ENCODE measurements around the gene P4HB.

P4HB gene

GRCh38 chr17:81844327-81844851 is 15.9 kb downstream of the P4HB start:
- TF ChIP-seq TAF1 (IDR thresholded peaks at IDR 0.05; ENCODE audit: low read depth) = no peak
- no peak for TF ChIP-seq FOXM1 (IDR thresholded peaks at IDR 0.05; ENCODE audit: borderline replicate concordance, low read depth)
- TF ChIP-seq EP300 (IDR thresholded peaks at IDR 0.05; ENCODE audit: borderline replicate concordance) = no peak
- no peak for TF ChIP-seq CREB1 (IDR thresholded peaks at IDR 0.05; ENCODE audit: low read depth)
- no peak for TF ChIP-seq TCF12 (IDR thresholded peaks at IDR 0.05; ENCODE audit: low read depth)
- TF ChIP-seq MAX (IDR thresholded peaks at IDR 0.05) = no peak
- TF ChIP-seq TEAD4 (IDR thresholded peaks at IDR 0.05) = no peak
- TF ChIP-seq YY1 (IDR thresholded peaks at IDR 0.05; ENCODE audit: low read depth) = no peak
- TF ChIP-seq CEBPB (IDR thresholded peaks at IDR 0.05) = no peak
- TF ChIP-seq ZBTB7A (IDR thresholded peaks at IDR 0.05; ENCODE audit: low read depth) = no peak
- no peak for TF ChIP-seq REST (IDR thresholded peaks at IDR 0.05; ENCODE audit: low read depth)

- TF ChIP-seq FOXM1 (IDR thresholded peaks at IDR 0.05; ENCODE audit: borderline replicate concordance, low read depth) (no peak), TEAD4 (IDR thresholded peaks at IDR 0.05) (no peak), CEBPB (IDR thresholded peaks at IDR 0.05) (no peak), CREB1 (IDR thresholded peaks at IDR 0.05; ENCODE audit: low read depth) (no peak), EP300 (IDR thresholded peaks at IDR 0.05; ENCODE audit: borderline replicate concordance) (no peak), ZBTB7A (IDR thresholded peaks at IDR 0.05; ENCODE audit: low read depth) (no peak), TCF12 (IDR thresholded peaks at IDR 0.05; ENCODE audit: low read depth) (no peak), MAX (IDR thresholded peaks at IDR 0.05) (no peak), REST (IDR thresholded peaks at IDR 0.05; ENCODE audit: low read depth) (no peak), YY1 (IDR thresholded peaks at IDR 0.05; ENCODE audit: low read depth) (no peak), RAD21 (IDR thresholded peaks at IDR 0.05; ENCODE audit: low read depth) (no peak), USF1 (IDR thresholded peaks at IDR 0.05) (no peak)
These were observed 16.5 kb downstream of the P4HB start for GRCh38 chr17:81843713-81844326.

GRCh38 chr17:81842725-81843504 is 17.4 kb downstream of the P4HB start:
- TF ChIP-seq CREB1 (IDR thresholded peaks at IDR 0.05; ENCODE audit: low read depth) (no peak), EP300 (IDR thresholded peaks at IDR 0.05; ENCODE audit: borderline replicate concordance) (no peak), TEAD4 (IDR thresholded peaks at IDR 0.05) (no peak), NFIC (IDR thresholded peaks at IDR 0.05) (no peak)

- no peak for TF ChIP-seq CREB1 (IDR thresholded peaks at IDR 0.05; ENCODE audit: low read depth)
- TF ChIP-seq EGR1 (IDR thresholded peaks at IDR 0.05) = no peak
These were observed 18.0 kb downstream of the P4HB start for GRCh38 chr17:81842378-81842724.

GRCh38 chr17:81841866-81842265 is 18.5 kb downstream of the P4HB start:
- TF ChIP-seq YY1 (IDR thresholded peaks at IDR 0.05; ENCODE audit: low read depth) (no peak), CREB1 (IDR thresholded peaks at IDR 0.05; ENCODE audit: low read depth) (no peak), REST (IDR thresholded peaks at IDR 0.05; ENCODE audit: low read depth) (no peak), FOXM1 (IDR thresholded peaks at IDR 0.05; ENCODE audit: borderline replicate concordance, low read depth) (no peak), USF1 (IDR thresholded peaks at IDR 0.05) (no peak), ZBTB7A (IDR thresholded peaks at IDR 0.05; ENCODE audit: low read depth) (no peak), NFIC (IDR thresholded peaks at IDR 0.05) (no peak), EP300 (IDR thresholded peaks at IDR 0.05; ENCODE audit: borderline replicate concordance) (no peak), RAD21 (IDR thresholded peaks at IDR 0.05; ENCODE audit: low read depth) (no peak), CEBPB (IDR thresholded peaks at IDR 0.05) (no peak), TAF1 (IDR thresholded peaks at IDR 0.05; ENCODE audit: low read depth) (no peak), MAX (IDR thresholded peaks at IDR 0.05) (no peak), EGR1 (IDR thresholded peaks at IDR 0.05) (no peak), TEAD4 (IDR thresholded peaks at IDR 0.05) (no peak), TCF12 (IDR thresholded peaks at IDR 0.05; ENCODE audit: low read depth) (no peak)
